ENCODE data around the gene IMMT.

GRCh38 chr2:86140969-86141392 lies 54.3 kb downstream of the IMMT start:
- no peak for TF ChIP-seq CTCF (IDR thresholded peaks at IDR 0.05)
- no peak for TF ChIP-seq EZH2phosphoT487 (IDR thresholded peaks at IDR 0.05)
- TF ChIP-seq EZH2 (IDR thresholded peaks at IDR 0.05) = no peak

Measured in neural progenitor cell (in vitro differentiated cells).